ENCODE results near the gene STK36.

STK36 gene, protein sequence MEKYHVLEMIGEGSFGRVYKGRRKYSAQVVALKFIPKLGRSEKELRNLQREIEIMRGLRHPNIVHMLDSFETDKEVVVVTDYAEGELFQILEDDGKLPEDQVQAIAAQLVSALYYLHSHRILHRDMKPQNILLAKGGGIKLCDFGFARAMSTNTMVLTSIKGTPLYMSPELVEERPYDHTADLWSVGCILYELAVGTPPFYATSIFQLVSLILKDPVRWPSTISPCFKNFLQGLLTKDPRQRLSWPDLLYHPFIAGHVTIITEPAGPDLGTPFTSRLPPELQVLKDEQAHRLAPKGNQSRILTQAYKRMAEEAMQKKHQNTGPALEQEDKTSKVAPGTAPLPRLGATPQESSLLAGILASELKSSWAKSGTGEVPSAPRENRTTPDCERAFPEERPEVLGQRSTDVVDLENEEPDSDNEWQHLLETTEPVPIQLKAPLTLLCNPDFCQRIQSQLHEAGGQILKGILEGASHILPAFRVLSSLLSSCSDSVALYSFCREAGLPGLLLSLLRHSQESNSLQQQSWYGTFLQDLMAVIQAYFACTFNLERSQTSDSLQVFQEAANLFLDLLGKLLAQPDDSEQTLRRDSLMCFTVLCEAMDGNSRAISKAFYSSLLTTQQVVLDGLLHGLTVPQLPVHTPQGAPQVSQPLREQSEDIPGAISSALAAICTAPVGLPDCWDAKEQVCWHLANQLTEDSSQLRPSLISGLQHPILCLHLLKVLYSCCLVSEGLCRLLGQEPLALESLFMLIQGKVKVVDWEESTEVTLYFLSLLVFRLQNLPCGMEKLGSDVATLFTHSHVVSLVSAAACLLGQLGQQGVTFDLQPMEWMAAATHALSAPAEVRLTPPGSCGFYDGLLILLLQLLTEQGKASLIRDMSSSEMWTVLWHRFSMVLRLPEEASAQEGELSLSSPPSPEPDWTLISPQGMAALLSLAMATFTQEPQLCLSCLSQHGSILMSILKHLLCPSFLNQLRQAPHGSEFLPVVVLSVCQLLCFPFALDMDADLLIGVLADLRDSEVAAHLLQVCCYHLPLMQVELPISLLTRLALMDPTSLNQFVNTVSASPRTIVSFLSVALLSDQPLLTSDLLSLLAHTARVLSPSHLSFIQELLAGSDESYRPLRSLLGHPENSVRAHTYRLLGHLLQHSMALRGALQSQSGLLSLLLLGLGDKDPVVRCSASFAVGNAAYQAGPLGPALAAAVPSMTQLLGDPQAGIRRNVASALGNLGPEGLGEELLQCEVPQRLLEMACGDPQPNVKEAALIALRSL (N-terminal part only)

DNA sequence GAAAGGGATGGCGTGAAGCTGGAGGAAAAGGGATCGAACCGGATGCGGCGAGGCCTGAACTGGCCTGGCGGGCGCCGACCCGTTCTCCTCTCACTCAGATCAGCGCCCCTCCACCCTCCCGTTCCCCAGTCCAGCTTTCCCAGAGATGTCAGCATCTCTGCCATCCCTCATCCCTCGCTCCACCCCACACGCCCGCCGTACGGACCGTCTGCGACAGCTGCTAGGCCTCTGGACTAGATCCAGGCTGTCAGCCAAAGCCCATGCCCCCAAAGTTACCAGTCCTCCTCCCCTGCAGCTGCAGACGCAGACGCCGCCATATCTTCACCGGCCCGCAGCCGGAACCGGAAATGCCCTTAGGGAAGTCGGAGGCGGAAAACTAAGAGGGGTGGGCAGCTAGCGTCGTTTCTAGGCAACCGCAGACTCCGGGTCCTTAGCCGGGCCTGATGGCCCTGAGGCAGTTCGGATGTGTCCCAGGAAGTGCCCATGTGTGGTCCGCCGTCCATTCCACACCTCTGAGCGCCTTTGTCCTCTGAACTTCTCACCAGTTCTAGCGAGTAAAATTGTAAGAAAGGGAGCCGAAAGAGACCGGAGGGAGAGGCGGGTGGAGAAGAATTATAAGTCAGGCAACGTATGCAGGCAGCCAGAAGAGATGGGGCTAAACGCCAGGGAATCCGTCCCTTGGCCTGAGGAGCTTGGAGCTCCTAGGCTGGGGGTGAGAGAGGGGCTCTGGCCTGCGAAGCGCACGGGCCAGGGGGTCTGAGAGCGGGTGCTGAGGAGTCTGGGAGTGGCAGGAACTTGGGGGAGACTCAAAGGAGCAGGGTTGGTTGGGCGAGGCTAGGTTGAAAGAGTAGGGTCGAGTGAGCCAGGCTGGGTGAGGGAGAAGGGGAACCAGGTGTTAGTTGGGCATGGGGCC, at the start of gene STK36, which contains the start of gene RNF25:
TSS of gene STK36 (plus strand) at position 433 of the 913 bp plus-strand sequence. CDS start 744 bp downstream, outside the sequence.
TSS of gene RNF25 (minus strand) at position 349 of the 913 bp plus-strand sequence. CDS start at position 317, 32 bp downstream.
- peak; percentile 98 for ATAC-seq
- TF ChIP-seq ZFP30 (CRISPR knock-in tag; IDR thresholded peaks at IDR 0.05): 0 out of 2 replicates have a peak, but pooled peaks have one; percentile 0
- TF ChIP-seq RARB (CRISPR knock-in tag; IDR thresholded peaks at IDR 0.05): no peak
- TF ChIP-seq, protein P1, sequence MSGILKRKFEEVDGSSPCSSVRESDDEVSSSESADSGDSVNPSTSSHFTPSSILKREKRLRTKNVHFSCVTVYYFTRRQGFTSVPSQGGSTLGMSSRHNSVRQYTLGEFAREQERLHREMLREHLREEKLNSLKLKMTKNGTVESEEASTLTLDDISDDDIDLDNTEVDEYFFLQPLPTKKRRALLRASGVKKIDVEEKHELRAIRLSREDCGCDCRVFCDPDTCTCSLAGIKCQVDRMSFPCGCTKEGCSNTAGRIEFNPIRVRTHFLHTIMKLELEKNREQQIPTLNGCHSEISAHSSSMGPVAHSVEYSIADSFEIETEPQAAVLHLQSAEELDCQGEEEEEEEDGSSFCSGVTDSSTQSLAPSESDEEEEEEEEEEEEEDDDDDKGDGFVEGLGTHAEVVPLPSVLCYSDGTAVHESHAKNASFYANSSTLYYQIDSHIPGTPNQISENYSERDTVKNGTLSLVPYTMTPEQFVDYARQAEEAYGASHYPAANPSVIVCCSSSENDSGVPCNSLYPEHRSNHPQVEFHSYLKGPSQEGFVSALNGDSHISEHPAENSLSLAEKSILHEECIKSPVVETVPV (CRISPR knock-in tag; IDR thresholded peaks at IDR 0.05): no peak
- no peak for TF ChIP-seq ZNF70 (CRISPR knock-in tag; IDR thresholded peaks at IDR 0.05)

DNA sequence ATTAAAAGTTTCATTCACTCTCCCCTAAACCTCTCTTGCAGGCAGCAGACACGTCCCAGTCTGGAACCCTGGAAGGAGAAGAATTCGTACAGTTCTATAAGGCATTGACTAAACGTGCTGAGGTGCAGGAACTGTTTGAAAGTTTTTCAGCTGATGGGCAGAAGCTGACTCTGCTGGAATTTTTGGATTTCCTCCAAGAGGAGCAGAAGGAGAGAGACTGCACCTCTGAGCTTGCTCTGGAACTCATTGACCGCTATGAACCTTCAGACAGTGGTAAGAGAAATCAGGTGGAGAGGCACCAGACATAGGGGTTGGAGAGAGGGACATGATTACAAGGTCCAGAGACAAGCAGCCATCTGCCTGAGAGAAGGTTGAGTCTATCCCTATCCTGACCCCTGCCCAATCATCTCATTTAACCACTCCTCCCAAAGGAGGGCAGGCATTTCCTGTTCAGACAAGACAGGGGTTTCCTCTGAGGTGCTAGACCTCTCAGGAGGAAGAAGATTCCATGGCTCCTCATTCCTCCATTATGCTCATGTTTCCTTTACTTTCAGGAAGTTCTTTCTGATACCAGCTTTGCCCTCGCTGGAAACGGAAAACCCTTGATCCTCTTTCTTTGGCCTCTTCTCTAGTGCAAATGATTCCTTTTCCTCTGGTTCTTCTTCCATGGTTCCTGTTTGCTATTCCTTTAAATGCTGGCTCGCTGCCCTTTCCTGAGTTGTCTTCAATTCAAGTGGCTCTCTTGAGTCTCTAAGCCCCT, 49.1 kb upstream of the STK36 start:
- ATAC-seq: peak; percentile 39
- TF ChIP-seq, protein P2, sequence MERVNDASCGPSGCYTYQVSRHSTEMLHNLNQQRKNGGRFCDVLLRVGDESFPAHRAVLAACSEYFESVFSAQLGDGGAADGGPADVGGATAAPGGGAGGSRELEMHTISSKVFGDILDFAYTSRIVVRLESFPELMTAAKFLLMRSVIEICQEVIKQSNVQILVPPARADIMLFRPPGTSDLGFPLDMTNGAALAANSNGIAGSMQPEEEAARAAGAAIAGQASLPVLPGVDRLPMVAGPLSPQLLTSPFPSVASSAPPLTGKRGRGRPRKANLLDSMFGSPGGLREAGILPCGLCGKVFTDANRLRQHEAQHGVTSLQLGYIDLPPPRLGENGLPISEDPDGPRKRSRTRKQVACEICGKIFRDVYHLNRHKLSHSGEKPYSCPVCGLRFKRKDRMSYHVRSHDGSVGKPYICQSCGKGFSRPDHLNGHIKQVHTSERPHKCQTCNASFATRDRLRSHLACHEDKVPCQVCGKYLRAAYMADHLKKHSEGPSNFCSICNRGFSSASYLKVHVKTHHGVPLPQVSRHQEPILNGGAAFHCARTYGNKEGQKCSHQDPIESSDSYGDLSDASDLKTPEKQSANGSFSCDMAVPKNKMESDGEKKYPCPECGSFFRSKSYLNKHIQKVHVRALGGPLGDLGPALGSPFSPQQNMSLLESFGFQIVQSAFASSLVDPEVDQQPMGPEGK (CRISPR knock-in tag; IDR thresholded peaks at IDR 0.05; ENCODE audit: borderline replicate concordance): no peak
- TF ChIP-seq ESRRG (CRISPR knock-in tag; IDR thresholded peaks at IDR 0.05): no peak
- no peak for TF ChIP-seq BACH2 (CRISPR knock-in tag; IDR thresholded peaks at IDR 0.05; ENCODE audit: borderline replicate concordance)
- TF ChIP-seq ZNF565 (CRISPR knock-in tag; conservative IDR thresholded peaks at IDR 0.05; ENCODE audit: low read depth): no peak
- no peak for TF ChIP-seq ZNF8 (CRISPR knock-in tag; IDR thresholded peaks at IDR 0.05)
- TF ChIP-seq, protein P3, sequence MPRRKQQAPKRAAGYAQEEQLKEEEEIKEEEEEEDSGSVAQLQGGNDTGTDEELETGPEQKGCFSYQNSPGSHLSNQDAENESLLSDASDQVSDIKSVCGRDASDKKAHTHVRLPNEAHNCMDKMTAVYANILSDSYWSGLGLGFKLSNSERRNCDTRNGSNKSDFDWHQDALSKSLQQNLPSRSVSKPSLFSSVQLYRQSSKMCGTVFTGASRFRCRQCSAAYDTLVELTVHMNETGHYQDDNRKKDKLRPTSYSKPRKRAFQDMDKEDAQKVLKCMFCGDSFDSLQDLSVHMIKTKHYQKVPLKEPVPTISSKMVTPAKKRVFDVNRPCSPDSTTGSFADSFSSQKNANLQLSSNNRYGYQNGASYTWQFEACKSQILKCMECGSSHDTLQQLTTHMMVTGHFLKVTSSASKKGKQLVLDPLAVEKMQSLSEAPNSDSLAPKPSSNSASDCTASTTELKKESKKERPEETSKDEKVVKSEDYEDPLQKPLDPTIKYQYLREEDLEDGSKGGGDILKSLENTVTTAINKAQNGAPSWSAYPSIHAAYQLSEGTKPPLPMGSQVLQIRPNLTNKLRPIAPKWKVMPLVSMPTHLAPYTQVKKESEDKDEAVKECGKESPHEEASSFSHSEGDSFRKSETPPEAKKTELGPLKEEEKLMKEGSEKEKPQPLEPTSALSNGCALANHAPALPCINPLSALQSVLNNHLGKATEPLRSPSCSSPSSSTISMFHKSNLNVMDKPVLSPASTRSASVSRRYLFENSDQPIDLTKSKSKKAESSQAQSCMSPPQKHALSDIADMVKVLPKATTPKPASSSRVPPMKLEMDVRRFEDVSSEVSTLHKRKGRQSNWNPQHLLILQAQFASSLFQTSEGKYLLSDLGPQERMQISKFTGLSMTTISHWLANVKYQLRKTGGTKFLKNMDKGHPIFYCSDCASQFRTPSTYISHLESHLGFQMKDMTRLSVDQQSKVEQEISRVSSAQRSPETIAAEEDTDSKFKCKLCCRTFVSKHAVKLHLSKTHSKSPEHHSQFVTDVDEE (CRISPR knock-in tag; IDR thresholded peaks at IDR 0.05): no peak
- no peak for TF ChIP-seq ZC3H10 (CRISPR knock-in tag; IDR thresholded peaks at IDR 0.05)
- TF ChIP-seq, protein P1 (CRISPR knock-in tag; IDR thresholded peaks at IDR 0.05): no peak
- TF ChIP-seq, protein P4, sequence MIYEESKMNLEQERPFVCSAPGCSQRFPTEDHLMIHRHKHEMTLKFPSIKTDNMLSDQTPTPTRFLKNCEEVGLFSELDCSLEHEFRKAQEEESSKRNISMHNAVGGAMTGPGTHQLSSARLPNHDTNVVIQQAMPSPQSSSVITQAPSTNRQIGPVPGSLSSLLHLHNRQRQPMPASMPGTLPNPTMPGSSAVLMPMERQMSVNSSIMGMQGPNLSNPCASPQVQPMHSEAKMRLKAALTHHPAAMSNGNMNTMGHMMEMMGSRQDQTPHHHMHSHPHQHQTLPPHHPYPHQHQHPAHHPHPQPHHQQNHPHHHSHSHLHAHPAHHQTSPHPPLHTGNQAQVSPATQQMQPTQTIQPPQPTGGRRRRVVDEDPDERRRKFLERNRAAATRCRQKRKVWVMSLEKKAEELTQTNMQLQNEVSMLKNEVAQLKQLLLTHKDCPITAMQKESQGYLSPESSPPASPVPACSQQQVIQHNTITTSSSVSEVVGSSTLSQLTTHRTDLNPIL (CRISPR knock-in tag; IDR thresholded peaks at IDR 0.05; ENCODE audit: low read depth): no peak
- TF ChIP-seq TOX (CRISPR knock-in tag; IDR thresholded peaks at IDR 0.05; ENCODE audit: borderline replicate concordance): no peak
- TF ChIP-seq RARB (CRISPR knock-in tag; IDR thresholded peaks at IDR 0.05): no peak
- no peak for TF ChIP-seq PPARA (CRISPR knock-in tag; IDR thresholded peaks at IDR 0.05; ENCODE audit: borderline replicate concordance)
